DND-41 (cell line): Measurements from ENCODE around the gene SENP1.

ENCODE experiments used
- ATAC-seq: fragments of 200-7000 bp; cut with Tn5 transposase; 3 replicates; pipeline ENCODE4 v1.9.1; 2021; ENCODE audit warnings: low read depth; ENCODE audit not compliant: insufficient read depth
- DNase-seq: peaks from one replicate; pipeline ENCODE4 v3.0.0-alpha.2; 2020
- H2AFZ ChIP-seq: 2 replicates; pipeline ENCODE4 v1.6.0; 2012; ENCODE audit warnings: low read depth, low read length
- H3K27ac ChIP-seq: 2 replicates; pipeline ENCODE4 v1.5.1; 2012; ENCODE audit warnings: low read length, inconsistent platforms
- H3K27me3 ChIP-seq: fragments of 200-600 bp; sonication (generic); 2 replicates; pipeline ENCODE4 v1.6.0; 2012; ENCODE audit warnings: low read length, mild to moderate bottlenecking, inconsistent platforms; ENCODE audit not compliant: insufficient read depth, poor library complexity
- H3K36me3 ChIP-seq: 2 replicates; pipeline ENCODE4 v1.5.1; 2012; ENCODE audit warnings: low read length, inconsistent platforms; ENCODE audit not compliant: insufficient read depth
- H3K4me1 ChIP-seq: 2 replicates; pipeline ENCODE4 v1.5.1; 2012; ENCODE audit warnings: mild to moderate bottlenecking, low read length; ENCODE audit not compliant: insufficient read depth
- H3K4me2 ChIP-seq: 2 replicates; pipeline ENCODE4 v1.6.0; 2012; ENCODE audit warnings: mild to moderate bottlenecking, moderate library complexity, low read length, inconsistent platforms; ENCODE audit not compliant: insufficient read depth
- H3K4me3 ChIP-seq, 2 experiments: fragments of 200-600 bp in 1 of 2; shearing (Covaris generic) in 1 of 2; 2 replicates each; pipeline ENCODE4 v1.5.1; 2012 to 2016; ENCODE audit warnings: inconsistent platforms in 2 of 2, low read length in 2 of 2, mild to moderate bottlenecking in 2 of 2, low read depth in 1 of 2, moderate library complexity in 1 of 2
- H3K79me2 ChIP-seq: 2 replicates; pipeline ENCODE4 v1.6.0; 2012; ENCODE audit warnings: low read length, inconsistent platforms; ENCODE audit not compliant: insufficient read depth
- H3K9ac ChIP-seq: 2 replicates; pipeline ENCODE4 v1.6.0; 2012; ENCODE audit warnings: low read depth, mild to moderate bottlenecking, inconsistent platforms, low read length, moderate library complexity
- H3K9me3 ChIP-seq: 2 replicates; pipeline ENCODE4 v1.5.1; 2012; ENCODE audit warnings: low read length, moderate library complexity, mild to moderate bottlenecking, inconsistent platforms; ENCODE audit not compliant: insufficient read depth, severe bottlenecking
- H4K20me1 ChIP-seq: 2 replicates; pipeline ENCODE4 v1.6.0; 2012; ENCODE audit warnings: low read length; ENCODE audit not compliant: insufficient read depth
- CTCF ChIP-seq: IDR thresholded peaks from 2 replicates; pipeline ENCODE4 v1.5.1; 2012; ENCODE audit warnings: borderline replicate concordance, low read length, moderate library complexity, mild to moderate bottlenecking; ENCODE audit not compliant: poor library complexity, severe bottlenecking; ENCODE audit errors: extremely low read depth
- EZH2 ChIP-seq: IDR thresholded peaks from 3 replicates; pipeline ENCODE4 v1.6.1; 2012; ENCODE audit warnings: borderline replicate concordance, low read depth, mild to moderate bottlenecking, moderate library complexity, low read length, inconsistent platforms; ENCODE audit not compliant: severe bottlenecking

The SENP1 gene

GRCh38 chr12:48084841-48085460 is 20.9 kb downstream of the SENP1 start:
- Histone ChIP-seq H3K9ac (no peak overlapping the region), H3K79me2 (0 out of 2 replicates have a peak, but pooled peaks cover 2% of the 10 kb centered on the region), H3K27me3 (no peaks in the 10 kb centered on the region), H4K20me1 (no peaks in the 10 kb centered on the region), H3K4me3 (no peak overlapping the region), H3K36me3 (peaks cover 87% of the 10 kb centered on the region), H3K9me3 (no peaks in the 10 kb centered on the region), H3K4me1 (no peaks in the 10 kb centered on the region), H3K4me2 (no peak overlapping the region), H2AFZ (no peak overlapping the region), H3K27ac (no peak overlapping the region)
- ATAC-seq (no peak), DNase-seq (no peak)
- TF ChIP-seq EZH2 (no peak), CTCF (no peak)

DNA sequence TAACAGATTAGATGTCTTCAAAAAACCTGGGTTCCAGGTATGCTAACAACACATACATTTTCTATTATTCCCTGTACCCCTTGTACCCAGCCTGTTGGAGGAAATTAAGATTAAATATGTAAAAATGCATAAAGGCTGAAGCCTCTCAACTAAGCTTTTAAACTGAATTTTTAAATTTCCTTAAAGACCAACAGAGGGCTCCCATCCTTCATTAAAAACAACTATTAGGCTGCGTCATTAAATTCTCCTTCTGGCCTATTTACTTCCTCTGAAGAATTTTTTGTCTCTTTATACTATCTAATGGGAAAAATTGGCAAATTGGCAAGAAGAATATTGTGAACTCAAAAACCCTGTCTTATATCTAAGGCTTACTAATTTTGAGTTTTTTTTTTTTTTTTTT is 21.8 kb downstream of the SENP1 start:
- no peak for ATAC-seq
- Histone ChIP-seq H4K20me1 (no peaks in the 10 kb centered on the region), H3K9me3 (no peaks in the 10 kb centered on the region), H3K79me2 (0 out of 2 replicates have a peak, but pooled peaks cover 2% of the 10 kb centered on the region), H3K9ac (no peak overlapping the region), H3K36me3 (peaks cover 88% of the 10 kb centered on the region), H3K27me3 (no peaks in the 10 kb centered on the region), H3K4me3 (no peak overlapping the region), H3K4me2 (no peak overlapping the region), H3K4me1 (no peaks in the 10 kb centered on the region), H3K27ac (no peak overlapping the region), H2AFZ (no peak overlapping the region)
- DNase-seq: no peak
- peak; percentile 33 for TF ChIP-seq CTCF
- TF ChIP-seq EZH2: no peak

GRCh38 chr12:48080821-48081220 is 25.1 kb downstream of the SENP1 start:
- 0 out of 2 replicates have a peak, but pooled peaks cover 2% of the 10 kb centered on the region for H3K79me2 ChIP-seq
- no peak overlapping the region for H3K4me3 ChIP-seq
- TF ChIP-seq CTCF (no peak), EZH2 (no peak)
- H2AFZ ChIP-seq: no peak overlapping the region
- H3K4me1 ChIP-seq: no peaks in the 10 kb centered on the region
- no peak overlapping the region for H3K27ac ChIP-seq
- no peak for DNase-seq
- no peak overlapping the region for H3K4me2 ChIP-seq
- no peaks in the 10 kb centered on the region for H3K27me3 ChIP-seq
- H4K20me1 ChIP-seq: no peaks in the 10 kb centered on the region
- peaks cover 76% of the 10 kb centered on the region for H3K36me3 ChIP-seq
- H3K9ac ChIP-seq: no peak overlapping the region
- no peaks in the 10 kb centered on the region for H3K9me3 ChIP-seq
- ATAC-seq: no peak
